SK-N-SH (cell line): ENCODE measurements around the gene VPS26A. TPM values are rescaled to one million over a fixed set of nuclear protein-coding genes. Genes with fewer than 3 reads are reported as not detected.

Experiments
- CTCF ChIA-PET: fragments of 300-600, 350-600 bp; formaldehyde crosslinking; extraction: SDS; loops from one replicate; lab custom pipeline; 2021; lab: Yijun Ruan, JAX
- POLR2A ChIA-PET: fragments of 350-600 bp; sonication (Branson Sonifier 250); formaldehyde crosslinking; extraction: SDS; loops from one replicate; lab custom pipeline; 2020; ENCODE audit warnings: antibody characterized with exemption, inconsistent platforms; lab: Yijun Ruan, JAX
- DNase-seq: peaks from one replicate; pipeline ENCODE4 v3.0.0; 2012
- H2AFZ ChIP-seq: fragments of 200-600 bp; sonication (generic); 2 replicates; pipeline ENCODE4 v1.8.1; 2016; ENCODE audit warnings: antibody characterized with exemption, mild to moderate bottlenecking, low read depth
- H3F3A ChIP-seq: fragments of 200-600 bp; sonication (generic); replicated peaks from 2 replicates; pipeline ENCODE3; 2016; ENCODE audit warnings: antibody characterized with exemption, mild to moderate bottlenecking; ENCODE audit not compliant: insufficient read depth
- H3K27ac ChIP-seq, 2 experiments: fragments of 200-500 bp in 1 of 2; fragments of 200-600 bp in 1 of 2; sonication (Bioruptor generic) in 1 of 2; sonication (generic), shearing (Covaris generic) in 1 of 2; 2 replicates each; pipeline versions ENCODE4 v1.5.1 to v1.6.1; 2014 to 2016; ENCODE audit warnings: low read depth in 2 of 2, inconsistent platforms in 1 of 2, low read length in 1 of 2, mild to moderate bottlenecking in 1 of 2, mixed read lengths in 1 of 2
- H3K27me3 ChIP-seq: fragments of 200-600 bp; sonication (generic), shearing (Covaris generic); 2 replicates; pipeline ENCODE4 v1.6.1; 2016; ENCODE audit warnings: mixed run types; ENCODE audit not compliant: insufficient read depth
- H3K36me3 ChIP-seq, 2 experiments: fragments of 200-500 bp in 1 of 2; fragments of 200-600 bp in 1 of 2; sonication (Bioruptor generic) in 1 of 2; sonication (generic) in 1 of 2; replicated peaks in 1 of 2; 2 replicates each; pipeline versions ENCODE3 to v1.5.1; 2014 to 2016; ENCODE audit warnings: low read length in 1 of 2, mild to moderate bottlenecking in 1 of 2; ENCODE audit not compliant: insufficient read depth in 2 of 2, control insufficient read depth in 1 of 2
- H3K4me1 ChIP-seq, 2 experiments: fragments of 200-500 bp in 1 of 2; fragments of 200-600 bp in 1 of 2; sonication (Bioruptor generic) in 1 of 2; sonication (generic), shearing (Covaris generic) in 1 of 2; 2 replicates each; pipeline versions ENCODE4 v1.5.1 to v1.6.1; 2014 to 2016; ENCODE audit warnings: low read depth in 1 of 2, low read length in 1 of 2, mixed run types in 1 of 2; ENCODE audit not compliant: insufficient read depth in 2 of 2, control insufficient read depth in 1 of 2
- H3K4me2 ChIP-seq: fragments of 200-600 bp; sonication (generic), shearing (Covaris generic); 2 replicates; pipeline ENCODE4 v1.6.1; 2017; ENCODE audit warnings: mixed run types
- H3K4me3 ChIP-seq, 2 experiments: fragments of 200-500 bp in 1 of 2; fragments of 200-600 bp in 1 of 2; sonication (Bioruptor generic) in 1 of 2; sonication (generic), shearing (Covaris generic) in 1 of 2; 2 replicates each; pipeline versions ENCODE4 v1.5.1 to v1.8.1; 2014 to 2016; ENCODE audit warnings: low read depth in 2 of 2, inconsistent platforms in 1 of 2, low read length in 1 of 2, mild to moderate bottlenecking in 1 of 2, mixed read lengths in 1 of 2, moderate library complexity in 1 of 2
- H3K79me2 ChIP-seq: fragments of 200-600 bp; sonication (generic); 2 replicates; pipeline ENCODE4 v1.8.1; 2017; ENCODE audit warnings: mild to moderate bottlenecking; ENCODE audit not compliant: insufficient read depth
- H3K9ac ChIP-seq: fragments of 200-600 bp; sonication (generic); 2 replicates; pipeline ENCODE4 v1.6.1; 2017; ENCODE audit warnings: mixed run types
- H3K9me2 ChIP-seq: fragments of 200-600 bp; sonication (generic); 2 replicates; pipeline ENCODE4 v1.6.1; 2017; ENCODE audit warnings: mixed run types
- H3K9me3 ChIP-seq: fragments of 200-600 bp; sonication (generic); 2 replicates; pipeline ENCODE4 v1.6.1; 2017; ENCODE audit warnings: mixed run types, mild to moderate bottlenecking, moderate library complexity
- H4K20me1 ChIP-seq: fragments of 200-600 bp; sonication (generic); 2 replicates; pipeline ENCODE4 v1.6.1; 2017; ENCODE audit warnings: mild to moderate bottlenecking, mixed run types; ENCODE audit not compliant: insufficient read depth
- CHD2 ChIP-seq: fragments of 150-350 bp; IDR thresholded peaks from 2 replicates; pipeline ENCODE4 v1.6.1; 2018; ENCODE audit warnings: low read length; ENCODE audit not compliant: partially characterized antibody
- FOSL2 ChIP-seq: IDR thresholded peaks from 2 replicates; pipeline ENCODE4 v1.4.0; 2012; ENCODE audit warnings: low read depth, mild to moderate bottlenecking, moderate library complexity, borderline replicate concordance
- FOXJ3 ChIP-seq: sonication (generic); formaldehyde crosslinking; IDR thresholded peaks from 2 replicates; pipeline ENCODE4 v1.5.1; 2020; ENCODE audit warnings: mild to moderate bottlenecking, missing genetic modification reagents
- FOXM1 ChIP-seq: IDR thresholded peaks from 2 replicates; pipeline ENCODE4 v1.4.0; 2012; ENCODE audit warnings: low read depth, mild to moderate bottlenecking
- GABPA ChIP-seq: IDR thresholded peaks from 2 replicates; pipeline ENCODE4 v1.4.0; 2012; ENCODE audit warnings: low read depth, mild to moderate bottlenecking
- GATA2 ChIP-seq: sonication (generic); formaldehyde crosslinking; IDR thresholded peaks from 2 replicates; pipeline ENCODE4 v1.5.0; 2020; ENCODE audit warnings: mild to moderate bottlenecking, missing genetic modification reagents
- JUND ChIP-seq: IDR thresholded peaks from 2 replicates; pipeline ENCODE4 v1.4.0; 2012
- MEF2A ChIP-seq: IDR thresholded peaks from 2 replicates; pipeline ENCODE4 v1.4.0; 2012; ENCODE audit warnings: low read depth, borderline replicate concordance
- POLR2AphosphoS5 ChIP-seq: IDR thresholded peaks from 2 replicates; pipeline ENCODE4 v1.6.1; 2012; ENCODE audit warnings: low read depth, low read length
- RAD21 ChIP-seq: IDR thresholded peaks from 2 replicates; pipeline ENCODE4 v1.6.1; 2012; ENCODE audit warnings: mild to moderate bottlenecking, low read length
- RFX5 ChIP-seq: IDR thresholded peaks from 2 replicates; pipeline ENCODE4 v1.6.1; 2012; ENCODE audit warnings: mild to moderate bottlenecking, improper control_type of control experiment, low read length
- RXRA ChIP-seq: IDR thresholded peaks from 2 replicates; pipeline ENCODE4 v1.4.0; 2012; ENCODE audit warnings: low read depth, mild to moderate bottlenecking, borderline replicate concordance
- SIN3A ChIP-seq: IDR thresholded peaks from 2 replicates; pipeline ENCODE4 v1.6.1; 2012; ENCODE audit warnings: low read depth, mild to moderate bottlenecking, low read length, moderate library complexity, borderline replicate concordance
- TAF1 ChIP-seq: IDR thresholded peaks from 2 replicates; pipeline ENCODE4 v1.6.1; 2012; ENCODE audit warnings: low read depth, mild to moderate bottlenecking, low read length, moderate library complexity, borderline replicate concordance
- TCF12 ChIP-seq: IDR thresholded peaks from 2 replicates; pipeline ENCODE4 v1.4.0; 2012
- TEAD4 ChIP-seq: IDR thresholded peaks from 2 replicates; pipeline ENCODE4 v1.4.0; 2012; ENCODE audit warnings: mild to moderate bottlenecking, borderline replicate concordance; ENCODE audit not compliant: insufficient read depth
- YY1 ChIP-seq: IDR thresholded peaks from 2 replicates; pipeline ENCODE4 v1.4.0; 2012; ENCODE audit warnings: low read depth, mild to moderate bottlenecking
- WGBS: methylation state at CpG from one replicate; pipeline ENCODE4 v1.1.6; 2017; ENCODE audit warnings: low lambda C conversion rate; 5-methylcytosine and 5-hydroxymethylcytosine counted together
- polyA plus RNA-seq, 3 experiments: library from polyadenylated mRNA; depleted of rRNA; stranded (reverse); fragments of >200 nt; gene quantifications; 2 replicates each; pipeline ENCODE4 v1.2.3, GENCODE V29; 2012
- TF ChIP-seq, protein P1 (sequence below): fragments of 150-350 bp; IDR thresholded peaks from 2 replicates; pipeline ENCODE4 v1.6.1; 2017; ENCODE audit warnings: antibody characterized with exemption, low read length, low read depth, borderline replicate concordance
- TF ChIP-seq, protein P2 (sequence below): fragments of 150-350 bp; IDR thresholded peaks from 2 replicates; pipeline ENCODE4 v1.6.1; 2016; ENCODE audit warnings: mild to moderate bottlenecking, low read depth, low read length
- TF ChIP-seq, protein P3 (sequence below): fragments of 200-600 bp; sonication (generic); IDR thresholded peaks from 2 replicates; pipeline ENCODE4 v1.6.1; 2017; ENCODE audit warnings: antibody characterized with exemption, mild to moderate bottlenecking, moderate library complexity

Gene VPS26A
- polyA plus RNA-seq, 1 of the 3 experiments (the other 2 are of a cell fraction), result 10.6 TPM

DNA sequence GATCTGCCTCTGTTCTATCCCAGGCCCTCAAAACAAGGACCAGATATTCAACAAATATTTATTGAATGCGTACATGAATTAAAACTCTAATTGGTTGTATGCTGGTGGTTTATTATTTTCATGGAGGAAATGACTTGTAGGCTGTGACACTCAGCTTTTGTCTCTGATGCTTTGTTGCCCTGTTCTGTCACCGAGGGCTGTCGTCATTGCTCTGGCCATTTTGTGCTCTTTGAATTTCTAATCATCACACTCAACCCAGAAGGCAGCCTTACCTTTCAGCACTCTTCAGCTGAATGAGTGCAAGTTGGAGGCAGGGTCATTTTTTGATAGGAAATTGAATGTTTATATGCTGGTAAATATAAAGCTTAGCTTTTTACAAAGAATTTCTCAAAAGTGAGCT lies 21.5 kb upstream of the VPS26A start:
- Histone ChIP-seq H3K27me3 (no peaks in the 10 kb centered on the region), H3K4me1 (no peaks in the 10 kb centered on the region), H4K20me1 (no peaks in the 10 kb centered on the region)
- no peak for DNase-seq
- WGBS, result 93% methylated on average over 3 of the region's 3 CpGs
- TF ChIP-seq, protein P1, sequence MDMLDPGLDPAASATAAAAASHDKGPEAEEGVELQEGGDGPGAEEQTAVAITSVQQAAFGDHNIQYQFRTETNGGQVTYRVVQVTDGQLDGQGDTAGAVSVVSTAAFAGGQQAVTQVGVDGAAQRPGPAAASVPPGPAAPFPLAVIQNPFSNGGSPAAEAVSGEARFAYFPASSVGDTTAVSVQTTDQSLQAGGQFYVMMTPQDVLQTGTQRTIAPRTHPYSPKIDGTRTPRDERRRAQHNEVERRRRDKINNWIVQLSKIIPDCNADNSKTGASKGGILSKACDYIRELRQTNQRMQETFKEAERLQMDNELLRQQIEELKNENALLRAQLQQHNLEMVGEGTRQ, result no peak
- TF ChIP-seq POLR2AphosphoS5, result no peak
- TF ChIP-seq, protein P2, sequence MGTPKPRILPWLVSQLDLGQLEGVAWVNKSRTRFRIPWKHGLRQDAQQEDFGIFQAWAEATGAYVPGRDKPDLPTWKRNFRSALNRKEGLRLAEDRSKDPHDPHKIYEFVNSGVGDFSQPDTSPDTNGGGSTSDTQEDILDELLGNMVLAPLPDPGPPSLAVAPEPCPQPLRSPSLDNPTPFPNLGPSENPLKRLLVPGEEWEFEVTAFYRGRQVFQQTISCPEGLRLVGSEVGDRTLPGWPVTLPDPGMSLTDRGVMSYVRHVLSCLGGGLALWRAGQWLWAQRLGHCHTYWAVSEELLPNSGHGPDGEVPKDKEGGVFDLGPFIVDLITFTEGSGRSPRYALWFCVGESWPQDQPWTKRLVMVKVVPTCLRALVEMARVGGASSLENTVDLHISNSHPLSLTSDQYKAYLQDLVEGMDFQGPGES, result no peak
- no peak for TF ChIP-seq JUND
- no peak for TF ChIP-seq YY1
- TF ChIP-seq TAF1, result no peak
- TF ChIP-seq TEAD4, result no peak
- no peak for TF ChIP-seq TCF12
- no peak for TF ChIP-seq SIN3A
- TF ChIP-seq MEF2A, result no peak
- TF ChIP-seq GATA2 (CRISPR knock-in tag), result no peak
- TF ChIP-seq RFX5, result no peak
- no peak for TF ChIP-seq FOXM1
- TF ChIP-seq RXRA, result no peak
- no peak for TF ChIP-seq GABPA
- TF ChIP-seq, protein P3, sequence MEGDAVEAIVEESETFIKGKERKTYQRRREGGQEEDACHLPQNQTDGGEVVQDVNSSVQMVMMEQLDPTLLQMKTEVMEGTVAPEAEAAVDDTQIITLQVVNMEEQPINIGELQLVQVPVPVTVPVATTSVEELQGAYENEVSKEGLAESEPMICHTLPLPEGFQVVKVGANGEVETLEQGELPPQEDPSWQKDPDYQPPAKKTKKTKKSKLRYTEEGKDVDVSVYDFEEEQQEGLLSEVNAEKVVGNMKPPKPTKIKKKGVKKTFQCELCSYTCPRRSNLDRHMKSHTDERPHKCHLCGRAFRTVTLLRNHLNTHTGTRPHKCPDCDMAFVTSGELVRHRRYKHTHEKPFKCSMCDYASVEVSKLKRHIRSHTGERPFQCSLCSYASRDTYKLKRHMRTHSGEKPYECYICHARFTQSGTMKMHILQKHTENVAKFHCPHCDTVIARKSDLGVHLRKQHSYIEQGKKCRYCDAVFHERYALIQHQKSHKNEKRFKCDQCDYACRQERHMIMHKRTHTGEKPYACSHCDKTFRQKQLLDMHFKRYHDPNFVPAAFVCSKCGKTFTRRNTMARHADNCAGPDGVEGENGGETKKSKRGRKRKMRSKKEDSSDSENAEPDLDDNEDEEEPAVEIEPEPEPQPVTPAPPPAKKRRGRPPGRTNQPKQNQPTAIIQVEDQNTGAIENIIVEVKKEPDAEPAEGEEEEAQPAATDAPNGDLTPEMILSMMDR, result no peak
- no peak for TF ChIP-seq FOXJ3 (CRISPR knock-in tag)
- no peak for TF ChIP-seq FOSL2
- no peak for TF ChIP-seq CHD2
- TF ChIP-seq RAD21, result no peak
- TF ChIP-seq, all 33 proteins: peak for 0
- Histone ChIP-seq H3K9ac (no peak overlapping the region), H3K4me3 (no peak overlapping the region), H3K9me2 (no peaks in the 10 kb centered on the region), H3K36me3 (no peaks in the 10 kb centered on the region), H3K4me2 (no peak overlapping the region), H3K79me2 (no peaks in the 10 kb centered on the region), H3K27ac (no peak overlapping the region), H2AFZ (no peak overlapping the region), H3K9me3 (no peaks in the 10 kb centered on the region), H3F3A (no peaks in the 10 kb centered on the region)
- ChIA-PET CTCF (interaction anchor here (1.0 kb wide), 1 partner anchor 98 kb away, joined by 3 read pairs; no protein-coding TSS in a partner anchor), POLR2A (interaction anchor here (0.6 kb wide), 1 partner anchor 1205 kb away, joined by 5 read pairs; no protein-coding TSS in a partner anchor)
